HEK293 (cell line): ENCODE data around the gene HOXD10.

Source experiments
- CTCF ChIA-PET: fragments of 350-600 bp; formaldehyde crosslinking; extraction: SDS; loops from one replicate; lab custom pipeline; 2021; ENCODE audit warnings: antibody characterized with exemption; lab: Yijun Ruan, JAX
- POLR2A ChIA-PET: fragments of 300-600 bp; formaldehyde crosslinking; extraction: SDS; loops from one replicate; lab custom pipeline; 2020; ENCODE audit warnings: antibody characterized with exemption, inconsistent platforms; lab: Yijun Ruan, JAX
- H3K27ac ChIP-seq: fragments of 200-500 bp; sonication (Bioruptor generic); 2 replicates; pipeline ENCODE4 v1.5.1; 2014; ENCODE audit warnings: low read depth, low read length, control low read depth, inconsistent platforms; ENCODE audit errors: extremely low read depth
- H3K36me3 ChIP-seq, 2 experiments: fragments of 200-500 bp in 1 of 2; sonication (Bioruptor generic) in 1 of 2; 1 replicate in 1 of 2; 2 replicates in 1 of 2; pipeline ENCODE4 v1.5.1; 2014 to 2017; ENCODE audit warnings: inconsistent platforms in 2 of 2, low read length in 2 of 2; ENCODE audit not compliant: control insufficient read depth in 2 of 2, insufficient read depth in 1 of 2
- H3K4me1 ChIP-seq: fragments of 200-500 bp; sonication (Bioruptor generic); 2 replicates; pipeline ENCODE4 v1.5.1; 2014; ENCODE audit warnings: mild to moderate bottlenecking, low read length, inconsistent platforms; ENCODE audit not compliant: control insufficient read depth, insufficient read depth
- H3K4me3 ChIP-seq: 2 replicates; pipeline ENCODE4 v1.5.1; 2011; ENCODE audit warnings: low read depth, mild to moderate bottlenecking, control low read depth, low read length, moderate library complexity
- H3K9me3 ChIP-seq: fragments of 200-500 bp; sonication (Bioruptor generic); 2 replicates; pipeline ENCODE4 v1.5.1; 2014; ENCODE audit warnings: low read depth, low read length, inconsistent platforms; ENCODE audit not compliant: control insufficient read depth, insufficient read depth
- BCL11B ChIP-seq: fragments of 450-650 bp; formaldehyde crosslinking; IDR thresholded peaks from 2 replicates; pipeline ENCODE4 v1.5.1; 2016; ENCODE audit warnings: low read depth, missing biosample characterization, missing genetic modification characterization
- IKZF3 ChIP-seq: fragments of 450-650 bp; IDR thresholded peaks from 2 replicates; pipeline ENCODE4 v1.5.0; 2018; ENCODE audit warnings: missing biosample characterization, mild to moderate bottlenecking, missing genetic modification characterization, moderate library complexity
- OVOL3 ChIP-seq: fragments of 450-650 bp; formaldehyde crosslinking; IDR thresholded peaks from 2 replicates; pipeline ENCODE4 v1.5.1; 2016; ENCODE audit warnings: missing biosample characterization, missing genetic modification characterization
- SALL2 ChIP-seq: fragments of 450-650 bp; formaldehyde crosslinking; IDR thresholded peaks from 2 replicates; pipeline ENCODE4 v1.5.0; 2017; ENCODE audit warnings: missing biosample characterization, mild to moderate bottlenecking, missing genetic modification characterization, borderline replicate concordance
- ZNF157 ChIP-seq: fragments of 450-650 bp; formaldehyde crosslinking; IDR thresholded peaks from 2 replicates; pipeline ENCODE4 v1.5.1; 2016; ENCODE audit warnings: missing biosample characterization, missing genetic modification characterization
- ZNF174 ChIP-seq: fragments of 450-650 bp; formaldehyde crosslinking; IDR thresholded peaks from 2 replicates; pipeline ENCODE4 v1.5.0; 2017; ENCODE audit warnings: missing biosample characterization, mild to moderate bottlenecking, missing genetic modification characterization
- ZNF324 ChIP-seq: fragments of 450-650 bp; formaldehyde crosslinking; IDR thresholded peaks from 2 replicates; pipeline ENCODE4 v1.5.1; 2016; ENCODE audit warnings: missing biosample characterization, missing genetic modification characterization
- ZNF354C ChIP-seq: fragments of 450-650 bp; formaldehyde crosslinking; IDR thresholded peaks from 2 replicates; pipeline ENCODE4 v1.5.1; 2016; ENCODE audit warnings: missing biosample characterization, missing genetic modification characterization, low read depth, borderline replicate concordance
- ZNF561 ChIP-seq: fragments of 450-650 bp; IDR thresholded peaks from 2 replicates; pipeline ENCODE4 v1.5.1; 2018; ENCODE audit warnings: missing biosample characterization, missing genetic modification characterization, borderline replicate concordance
- ZNF571 ChIP-seq: fragments of 450-650 bp; formaldehyde crosslinking; IDR thresholded peaks from 2 replicates; pipeline ENCODE4 v1.5.0; 2017; ENCODE audit warnings: missing biosample characterization, missing genetic modification characterization
- ZNF621 ChIP-seq: fragments of 450-650 bp; formaldehyde crosslinking; IDR thresholded peaks from 2 replicates; pipeline ENCODE4 v1.5.1; 2017; ENCODE audit warnings: missing biosample characterization, missing genetic modification characterization
- ZNF785 ChIP-seq: fragments of 450-650 bp; formaldehyde crosslinking; IDR thresholded peaks from 2 replicates; pipeline ENCODE4 v1.5.1; 2016; ENCODE audit warnings: missing biosample characterization, missing genetic modification characterization
- ZNF843 ChIP-seq: fragments of 450-650 bp; formaldehyde crosslinking; IDR thresholded peaks from 2 replicates; pipeline ENCODE4 v1.5.1; 2016; ENCODE audit warnings: missing biosample characterization, missing genetic modification characterization
- TF ChIP-seq, protein P1 (sequence below): fragments of 450-650 bp; formaldehyde crosslinking; IDR thresholded peaks from 2 replicates; pipeline ENCODE4 v1.5.1; 2016; ENCODE audit warnings: missing biosample characterization, missing genetic modification characterization
- TF ChIP-seq, protein P2 (sequence below): fragments of 450-650 bp; formaldehyde crosslinking; IDR thresholded peaks from 2 replicates; pipeline ENCODE4 v1.5.1; 2016; ENCODE audit warnings: missing biosample characterization, missing genetic modification characterization
- TF ChIP-seq, protein P3 (sequence below): fragments of 450-650 bp; IDR thresholded peaks from 2 replicates; pipeline ENCODE4 v1.5.1; 2018; ENCODE audit warnings: missing biosample characterization, mild to moderate bottlenecking, missing genetic modification characterization
- TF ChIP-seq, protein P4 (sequence below): fragments of 450-650 bp; formaldehyde crosslinking; IDR thresholded peaks from 2 replicates; pipeline ENCODE4 v1.5.1; 2016; ENCODE audit warnings: missing biosample characterization, missing genetic modification characterization, low read depth
- TF ChIP-seq, protein P5 (sequence below): fragments of 450-650 bp; formaldehyde crosslinking; IDR thresholded peaks from 2 replicates; pipeline ENCODE4 v1.5.1; 2016; ENCODE audit warnings: missing biosample characterization, missing genetic modification characterization, borderline replicate concordance

Gene HOXD10

DNA sequence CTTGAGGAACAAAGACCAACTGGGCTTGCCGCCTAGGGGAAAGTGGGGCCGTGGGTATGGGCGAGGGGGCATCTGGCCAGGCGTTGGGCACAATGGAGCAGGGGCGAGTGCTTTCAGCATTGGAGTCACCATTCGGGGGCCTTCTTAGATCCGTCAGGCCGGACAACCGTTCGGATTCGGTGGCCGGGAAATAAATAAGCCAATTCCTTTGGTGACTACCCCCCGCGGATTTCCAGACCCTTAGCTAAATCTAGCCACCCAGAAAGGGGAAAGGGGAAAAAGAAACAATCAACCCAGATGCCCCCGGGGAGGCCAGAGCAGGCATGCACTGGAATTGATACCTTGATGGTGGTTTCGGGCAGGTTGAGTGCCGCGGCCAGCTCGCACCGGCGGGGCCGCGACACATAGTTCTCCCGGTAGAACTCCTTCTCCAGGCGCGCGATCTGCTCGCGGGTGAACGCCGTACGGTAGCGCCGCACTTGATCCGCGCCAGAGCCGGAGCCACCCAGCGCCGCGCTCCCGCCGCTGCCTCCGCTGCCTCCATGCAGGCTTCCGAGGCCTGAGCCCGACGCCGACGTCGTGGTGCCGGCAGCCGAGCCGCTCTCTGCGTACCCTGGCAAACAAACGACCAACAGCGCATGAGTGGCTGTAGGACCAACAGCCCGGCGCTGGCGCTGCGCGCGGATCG is 34.6 kb upstream of the HOXD10 start:
- CTCF ChIA-PET, result interaction anchor here (0.6 to 3.2 kb wide), 4 partner anchors 15 to 548 kb away, joined by 3 to 28 read pairs (median 6); no protein-coding TSS in a partner anchor
- H3K4me3 ChIP-seq, result no peak overlapping the region
- no peaks in the 10 kb centered on the region for H3K36me3 ChIP-seq
- no peaks in the 10 kb centered on the region for H3K4me1 ChIP-seq
- TF ChIP-seq, protein P1, sequence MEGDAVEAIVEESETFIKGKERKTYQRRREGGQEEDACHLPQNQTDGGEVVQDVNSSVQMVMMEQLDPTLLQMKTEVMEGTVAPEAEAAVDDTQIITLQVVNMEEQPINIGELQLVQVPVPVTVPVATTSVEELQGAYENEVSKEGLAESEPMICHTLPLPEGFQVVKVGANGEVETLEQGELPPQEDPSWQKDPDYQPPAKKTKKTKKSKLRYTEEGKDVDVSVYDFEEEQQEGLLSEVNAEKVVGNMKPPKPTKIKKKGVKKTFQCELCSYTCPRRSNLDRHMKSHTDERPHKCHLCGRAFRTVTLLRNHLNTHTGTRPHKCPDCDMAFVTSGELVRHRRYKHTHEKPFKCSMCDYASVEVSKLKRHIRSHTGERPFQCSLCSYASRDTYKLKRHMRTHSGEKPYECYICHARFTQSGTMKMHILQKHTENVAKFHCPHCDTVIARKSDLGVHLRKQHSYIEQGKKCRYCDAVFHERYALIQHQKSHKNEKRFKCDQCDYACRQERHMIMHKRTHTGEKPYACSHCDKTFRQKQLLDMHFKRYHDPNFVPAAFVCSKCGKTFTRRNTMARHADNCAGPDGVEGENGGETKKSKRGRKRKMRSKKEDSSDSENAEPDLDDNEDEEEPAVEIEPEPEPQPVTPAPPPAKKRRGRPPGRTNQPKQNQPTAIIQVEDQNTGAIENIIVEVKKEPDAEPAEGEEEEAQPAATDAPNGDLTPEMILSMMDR (tag by site-specific recombination), result no peak
- TF ChIP-seq, protein P2, sequence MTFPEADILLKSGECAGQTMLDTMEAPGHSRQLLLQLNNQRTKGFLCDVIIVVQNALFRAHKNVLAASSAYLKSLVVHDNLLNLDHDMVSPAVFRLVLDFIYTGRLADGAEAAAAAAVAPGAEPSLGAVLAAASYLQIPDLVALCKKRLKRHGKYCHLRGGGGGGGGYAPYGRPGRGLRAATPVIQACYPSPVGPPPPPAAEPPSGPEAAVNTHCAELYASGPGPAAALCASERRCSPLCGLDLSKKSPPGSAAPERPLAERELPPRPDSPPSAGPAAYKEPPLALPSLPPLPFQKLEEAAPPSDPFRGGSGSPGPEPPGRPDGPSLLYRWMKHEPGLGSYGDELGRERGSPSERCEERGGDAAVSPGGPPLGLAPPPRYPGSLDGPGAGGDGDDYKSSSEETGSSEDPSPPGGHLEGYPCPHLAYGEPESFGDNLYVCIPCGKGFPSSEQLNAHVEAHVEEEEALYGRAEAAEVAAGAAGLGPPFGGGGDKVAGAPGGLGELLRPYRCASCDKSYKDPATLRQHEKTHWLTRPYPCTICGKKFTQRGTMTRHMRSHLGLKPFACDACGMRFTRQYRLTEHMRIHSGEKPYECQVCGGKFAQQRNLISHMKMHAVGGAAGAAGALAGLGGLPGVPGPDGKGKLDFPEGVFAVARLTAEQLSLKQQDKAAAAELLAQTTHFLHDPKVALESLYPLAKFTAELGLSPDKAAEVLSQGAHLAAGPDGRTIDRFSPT (tag by site-specific recombination), result no peak
- POLR2A ChIA-PET, result no interaction called here
- no peaks in the 10 kb centered on the region for H3K9me3 ChIP-seq
- H3K27ac ChIP-seq, result no peak overlapping the region

DNA sequence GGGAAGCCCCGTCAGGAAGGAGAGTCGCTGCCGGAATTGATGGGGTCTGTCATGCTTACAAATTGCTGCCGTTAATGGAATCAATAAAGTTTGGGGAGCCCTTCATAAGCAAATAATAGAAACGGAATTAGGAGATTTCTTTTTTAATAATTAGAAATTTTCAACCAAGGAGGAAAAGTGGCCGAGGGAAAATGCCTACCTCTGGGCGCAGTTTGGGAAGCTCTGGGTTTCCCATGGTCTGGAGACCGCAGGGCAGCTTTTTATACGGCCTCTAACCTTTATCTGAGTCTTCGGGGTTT is 34.1 kb upstream of the HOXD10 start:
- H3K4me1 ChIP-seq, result no peaks in the 10 kb centered on the region
- H3K9me3 ChIP-seq, result no peaks in the 10 kb centered on the region
- CTCF ChIA-PET, result interaction anchor here (0.7 to 2.7 kb wide), 4 partner anchors 15 to 1385 kb away, joined by 3 to 8 read pairs (median 4); no protein-coding TSS in a partner anchor
- TF ChIP-seq ZNF571 (tag by site-specific recombination), result no peak
- TF ChIP-seq ZNF354C (tag by site-specific recombination), result no peak
- TF ChIP-seq SALL2 (tag by site-specific recombination), result no peak
- no peak for TF ChIP-seq ZNF843
- TF ChIP-seq, protein P3, sequence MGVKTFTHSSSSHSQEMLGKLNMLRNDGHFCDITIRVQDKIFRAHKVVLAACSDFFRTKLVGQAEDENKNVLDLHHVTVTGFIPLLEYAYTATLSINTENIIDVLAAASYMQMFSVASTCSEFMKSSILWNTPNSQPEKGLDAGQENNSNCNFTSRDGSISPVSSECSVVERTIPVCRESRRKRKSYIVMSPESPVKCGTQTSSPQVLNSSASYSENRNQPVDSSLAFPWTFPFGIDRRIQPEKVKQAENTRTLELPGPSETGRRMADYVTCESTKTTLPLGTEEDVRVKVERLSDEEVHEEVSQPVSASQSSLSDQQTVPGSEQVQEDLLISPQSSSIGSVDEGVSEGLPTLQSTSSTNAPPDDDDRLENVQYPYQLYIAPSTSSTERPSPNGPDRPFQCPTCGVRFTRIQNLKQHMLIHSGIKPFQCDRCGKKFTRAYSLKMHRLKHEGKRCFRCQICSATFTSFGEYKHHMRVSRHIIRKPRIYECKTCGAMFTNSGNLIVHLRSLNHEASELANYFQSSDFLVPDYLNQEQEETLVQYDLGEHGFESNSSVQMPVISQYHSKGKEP (tag by site-specific recombination), result no peak
- TF ChIP-seq ZNF157, result no peak
- no peak for TF ChIP-seq ZNF561 (tag by site-specific recombination)
- TF ChIP-seq ZNF174 (tag by site-specific recombination), result no peak
- TF ChIP-seq ZNF324 (tag by site-specific recombination), result no peak
- no peak overlapping the region for H3K4me3 ChIP-seq
- no peaks in the 10 kb centered on the region for H3K36me3 ChIP-seq
- POLR2A ChIA-PET, result no interaction called here
- H3K27ac ChIP-seq, result no peak overlapping the region

DNA sequence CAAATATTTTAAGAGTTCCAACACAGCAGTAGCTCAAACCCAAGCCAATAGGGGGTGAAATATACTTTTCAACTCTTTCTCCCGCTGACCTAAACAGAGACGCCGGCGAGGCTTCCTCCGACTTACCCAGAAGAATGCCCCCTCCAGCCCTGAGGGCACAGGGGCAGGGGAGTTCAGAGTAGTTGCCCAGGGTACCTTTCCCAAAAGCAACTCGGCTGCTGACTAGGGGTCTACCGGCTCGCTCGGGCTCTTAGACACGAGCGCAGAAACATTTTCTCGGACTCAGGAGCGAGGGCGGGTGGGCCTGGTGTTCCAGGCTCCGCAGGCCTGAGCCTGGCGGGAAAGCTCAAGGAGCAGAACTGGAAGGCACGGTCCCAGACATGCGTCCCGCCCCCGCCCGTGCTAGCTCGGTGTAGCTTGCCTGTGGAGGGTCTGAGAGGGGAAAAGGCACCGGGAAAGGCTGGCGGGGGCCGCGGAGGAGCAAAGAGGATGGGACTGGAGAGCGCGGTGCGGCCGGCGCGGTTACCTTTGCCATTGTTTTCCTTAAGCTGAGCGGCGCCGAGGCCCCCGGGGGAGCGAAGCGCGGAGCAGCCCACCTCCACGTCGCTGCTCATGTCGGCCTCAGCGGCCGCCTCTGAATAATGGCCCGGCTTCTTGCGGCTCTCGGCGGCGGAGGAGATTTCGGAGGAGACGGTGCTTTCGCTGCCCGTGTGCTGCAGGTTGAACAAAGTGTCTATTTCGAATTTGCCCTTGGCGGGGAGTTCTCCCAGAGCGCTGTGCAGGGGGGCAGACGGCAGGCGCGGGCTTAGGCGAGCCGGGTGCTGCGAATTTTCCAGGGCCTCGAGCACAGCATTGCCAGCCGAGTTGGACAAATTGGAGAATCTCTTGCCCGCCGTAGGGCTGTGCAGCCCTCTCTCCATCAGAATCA is 33.5 kb upstream of the HOXD10 start:
- CTCF ChIA-PET, result interaction anchor here (0.7 to 2.7 kb wide), 4 partner anchors 14 to 1386 kb away, joined by 3 to 8 read pairs (median 4); no protein-coding TSS in a partner anchor
- H3K27ac ChIP-seq, result no peak overlapping the region
- no peaks in the 10 kb centered on the region for H3K9me3 ChIP-seq
- POLR2A ChIA-PET, result no interaction called here
- TF ChIP-seq, protein P4, sequence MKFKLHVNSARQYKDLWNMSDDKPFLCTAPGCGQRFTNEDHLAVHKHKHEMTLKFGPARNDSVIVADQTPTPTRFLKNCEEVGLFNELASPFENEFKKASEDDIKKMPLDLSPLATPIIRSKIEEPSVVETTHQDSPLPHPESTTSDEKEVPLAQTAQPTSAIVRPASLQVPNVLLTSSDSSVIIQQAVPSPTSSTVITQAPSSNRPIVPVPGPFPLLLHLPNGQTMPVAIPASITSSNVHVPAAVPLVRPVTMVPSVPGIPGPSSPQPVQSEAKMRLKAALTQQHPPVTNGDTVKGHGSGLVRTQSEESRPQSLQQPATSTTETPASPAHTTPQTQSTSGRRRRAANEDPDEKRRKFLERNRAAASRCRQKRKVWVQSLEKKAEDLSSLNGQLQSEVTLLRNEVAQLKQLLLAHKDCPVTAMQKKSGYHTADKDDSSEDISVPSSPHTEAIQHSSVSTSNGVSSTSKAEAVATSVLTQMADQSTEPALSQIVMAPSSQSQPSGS (tag by site-specific recombination), result no peak
- TF ChIP-seq BCL11B (tag by site-specific recombination) (no peak), IKZF3 (tag by site-specific recombination) (no peak), ZNF621 (tag by site-specific recombination) (no peak), ZNF785 (tag by site-specific recombination) (no peak), OVOL3 (tag by site-specific recombination) (no peak)
- TF ChIP-seq, protein P5, sequence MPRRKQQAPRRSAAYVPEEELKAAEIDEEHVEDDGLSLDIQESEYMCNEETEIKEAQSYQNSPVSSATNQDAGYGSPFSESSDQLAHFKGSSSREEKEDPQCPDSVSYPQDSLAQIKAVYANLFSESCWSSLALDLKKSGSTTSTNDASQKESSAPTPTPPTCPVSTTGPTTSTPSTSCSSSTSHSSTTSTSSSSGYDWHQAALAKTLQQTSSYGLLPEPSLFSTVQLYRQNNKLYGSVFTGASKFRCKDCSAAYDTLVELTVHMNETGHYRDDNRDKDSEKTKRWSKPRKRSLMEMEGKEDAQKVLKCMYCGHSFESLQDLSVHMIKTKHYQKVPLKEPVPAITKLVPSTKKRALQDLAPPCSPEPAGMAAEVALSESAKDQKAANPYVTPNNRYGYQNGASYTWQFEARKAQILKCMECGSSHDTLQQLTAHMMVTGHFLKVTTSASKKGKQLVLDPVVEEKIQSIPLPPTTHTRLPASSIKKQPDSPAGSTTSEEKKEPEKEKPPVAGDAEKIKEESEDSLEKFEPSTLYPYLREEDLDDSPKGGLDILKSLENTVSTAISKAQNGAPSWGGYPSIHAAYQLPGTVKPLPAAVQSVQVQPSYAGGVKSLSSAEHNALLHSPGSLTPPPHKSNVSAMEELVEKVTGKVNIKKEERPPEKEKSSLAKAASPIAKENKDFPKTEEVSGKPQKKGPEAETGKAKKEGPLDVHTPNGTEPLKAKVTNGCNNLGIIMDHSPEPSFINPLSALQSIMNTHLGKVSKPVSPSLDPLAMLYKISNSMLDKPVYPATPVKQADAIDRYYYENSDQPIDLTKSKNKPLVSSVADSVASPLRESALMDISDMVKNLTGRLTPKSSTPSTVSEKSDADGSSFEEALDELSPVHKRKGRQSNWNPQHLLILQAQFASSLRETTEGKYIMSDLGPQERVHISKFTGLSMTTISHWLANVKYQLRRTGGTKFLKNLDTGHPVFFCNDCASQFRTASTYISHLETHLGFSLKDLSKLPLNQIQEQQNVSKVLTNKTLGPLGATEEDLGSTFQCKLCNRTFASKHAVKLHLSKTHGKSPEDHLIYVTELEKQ (tag by site-specific recombination), result no peak
- H3K4me1 ChIP-seq, result no peaks in the 10 kb centered on the region
- H3K4me3 ChIP-seq, result no peak overlapping the region
- H3K36me3 ChIP-seq, result no peaks in the 10 kb centered on the region
